ENCODE data around the gene SHC3. TPM values are rescaled to one million over a fixed set of nuclear protein-coding genes. Genes with fewer than 3 reads are reported as not detected.

The SHC3 gene
- polyA plus RNA-seq, 1 donor from 2014 or later: 22.9 TPM

DNA sequence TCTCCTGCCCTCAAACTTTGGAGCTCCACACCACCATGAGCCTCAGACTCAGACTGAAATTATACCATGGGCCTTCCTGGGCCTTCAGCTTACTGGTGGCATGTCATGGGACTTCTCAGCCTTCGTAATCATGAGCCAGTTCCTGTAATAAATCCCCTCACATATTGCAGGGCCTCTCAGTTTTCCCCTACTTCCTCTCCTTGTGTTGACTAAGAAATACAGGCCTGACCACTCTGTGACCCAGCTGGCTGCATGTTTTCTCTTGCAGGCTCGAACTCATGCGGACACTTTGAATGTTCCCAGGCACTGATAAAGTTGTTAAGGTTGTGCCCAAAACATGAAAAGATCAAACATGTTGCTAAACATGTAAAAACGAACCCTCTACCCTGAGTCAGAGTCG lies 26.2 kb upstream of the SHC3 start:
- H3K27ac ChIP-seq (ENCODE audit: low read length): peak overlapping the region; percentile 62
- H3K79me2 ChIP-seq (replicated peaks; ENCODE audit: insufficient read depth, low read length): no peaks in the 10 kb centered on the region
- no peaks in the 10 kb centered on the region for H3K36me3 ChIP-seq (ENCODE audit: insufficient read depth, low read length)
- TF ChIP-seq POLR2AphosphoS5 (IDR thresholded peaks at IDR 0.05) (no peak), RAD21 (conservative IDR thresholded peaks at IDR 0.05) (no peak), EP300 (conservative IDR thresholded peaks at IDR 0.05; ENCODE audit: poor library complexity, severe bottlenecking) (no peak), MXI1 (conservative IDR thresholded peaks at IDR 0.05; ENCODE audit: poor library complexity, severe bottlenecking) (no peak), TAF1 (IDR thresholded peaks at IDR 0.05; ENCODE audit: low read depth) (no peak), EZH2 (IDR thresholded peaks at IDR 0.05; ENCODE audit: borderline replicate concordance, insufficient read depth, low read length, poor library complexity, severe bottlenecking) (no peak), REST (IDR thresholded peaks at IDR 0.05; ENCODE audit: borderline replicate concordance) (no peak)
- H3K9me3 ChIP-seq (ENCODE audit: low read length): no peaks in the 10 kb centered on the region
- H4K20me1 ChIP-seq (ENCODE audit: insufficient read depth): no peaks in the 10 kb centered on the region
- no peaks in the 10 kb centered on the region for H3F3A ChIP-seq (ENCODE audit: insufficient read depth, low read length, poor library complexity, severe bottlenecking)
- H2AFZ ChIP-seq (ENCODE audit: low read depth, low read length): no peak overlapping the region
- no peaks in the 10 kb centered on the region for H3K9me2 ChIP-seq (ENCODE audit: insufficient read depth, low read length)
- H3K9ac ChIP-seq (ENCODE audit: low read length): no peak overlapping the region
- H3K4me3 ChIP-seq (ENCODE audit: low read length): no peak overlapping the region
- no peak overlapping the region for H3K4me2 ChIP-seq (ENCODE audit: low read length)
- H3K27me3 ChIP-seq (ENCODE audit: insufficient read depth, low read depth, low read length): no peaks in the 10 kb centered on the region

DNA sequence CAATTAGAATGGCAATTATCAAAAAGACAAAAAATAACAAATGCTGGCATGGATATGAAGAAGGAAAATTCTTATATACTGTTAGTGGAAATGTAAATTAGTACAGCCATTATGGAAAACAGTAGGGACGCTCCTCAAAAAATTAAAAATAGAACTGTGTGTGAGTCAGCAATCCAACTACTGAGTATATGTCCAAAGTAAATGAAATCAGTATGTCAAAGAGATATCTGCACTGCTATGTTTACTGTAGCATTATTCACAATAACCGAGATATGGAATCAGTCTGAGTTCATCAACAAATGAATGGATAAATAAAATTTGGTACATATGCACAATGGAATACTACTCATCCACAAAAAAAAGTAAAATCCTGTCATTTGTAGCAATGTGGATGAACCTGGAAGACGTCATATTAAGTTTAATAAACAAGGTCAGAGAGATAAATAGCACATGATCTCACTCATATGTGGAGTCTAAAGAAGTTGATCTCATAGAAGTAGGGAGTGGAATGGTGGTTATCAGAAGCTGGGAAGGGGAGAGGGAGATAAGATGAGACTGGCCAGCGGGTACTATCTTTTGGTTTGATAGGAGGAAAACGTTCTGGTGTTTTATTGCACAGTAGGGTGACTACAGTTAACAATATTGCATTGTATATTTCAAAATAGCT lies 16.6 kb upstream of the SHC3 start:
- H3K9ac ChIP-seq (ENCODE audit: low read length): no peak overlapping the region
- H3K27me3 ChIP-seq (ENCODE audit: insufficient read depth, low read depth, low read length): no peaks in the 10 kb centered on the region
- no peaks in the 10 kb centered on the region for H3K9me3 ChIP-seq (ENCODE audit: low read length)
- TF ChIP-seq MXI1 (conservative IDR thresholded peaks at IDR 0.05; ENCODE audit: poor library complexity, severe bottlenecking) (no peak), EP300 (conservative IDR thresholded peaks at IDR 0.05; ENCODE audit: poor library complexity, severe bottlenecking) (no peak), EZH2 (IDR thresholded peaks at IDR 0.05; ENCODE audit: borderline replicate concordance, insufficient read depth, low read length, poor library complexity, severe bottlenecking) (no peak), RAD21 (conservative IDR thresholded peaks at IDR 0.05) (no peak), REST (IDR thresholded peaks at IDR 0.05; ENCODE audit: borderline replicate concordance) (no peak), SMC3 (conservative IDR thresholded peaks at IDR 0.05; ENCODE audit: poor library complexity) (no peak), TAF1 (IDR thresholded peaks at IDR 0.05; ENCODE audit: low read depth) (no peak), POLR2AphosphoS5 (IDR thresholded peaks at IDR 0.05) (no peak)
- TF ChIP-seq, protein P1, sequence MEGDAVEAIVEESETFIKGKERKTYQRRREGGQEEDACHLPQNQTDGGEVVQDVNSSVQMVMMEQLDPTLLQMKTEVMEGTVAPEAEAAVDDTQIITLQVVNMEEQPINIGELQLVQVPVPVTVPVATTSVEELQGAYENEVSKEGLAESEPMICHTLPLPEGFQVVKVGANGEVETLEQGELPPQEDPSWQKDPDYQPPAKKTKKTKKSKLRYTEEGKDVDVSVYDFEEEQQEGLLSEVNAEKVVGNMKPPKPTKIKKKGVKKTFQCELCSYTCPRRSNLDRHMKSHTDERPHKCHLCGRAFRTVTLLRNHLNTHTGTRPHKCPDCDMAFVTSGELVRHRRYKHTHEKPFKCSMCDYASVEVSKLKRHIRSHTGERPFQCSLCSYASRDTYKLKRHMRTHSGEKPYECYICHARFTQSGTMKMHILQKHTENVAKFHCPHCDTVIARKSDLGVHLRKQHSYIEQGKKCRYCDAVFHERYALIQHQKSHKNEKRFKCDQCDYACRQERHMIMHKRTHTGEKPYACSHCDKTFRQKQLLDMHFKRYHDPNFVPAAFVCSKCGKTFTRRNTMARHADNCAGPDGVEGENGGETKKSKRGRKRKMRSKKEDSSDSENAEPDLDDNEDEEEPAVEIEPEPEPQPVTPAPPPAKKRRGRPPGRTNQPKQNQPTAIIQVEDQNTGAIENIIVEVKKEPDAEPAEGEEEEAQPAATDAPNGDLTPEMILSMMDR (IDR thresholded peaks at IDR 0.05; ENCODE audit: poor library complexity, severe bottlenecking): no peak
- no peaks in the 10 kb centered on the region for H4K20me1 ChIP-seq (ENCODE audit: insufficient read depth)
- H3K4me2 ChIP-seq (ENCODE audit: low read length): no peak overlapping the region
- no peak overlapping the region for H3K4me3 ChIP-seq (ENCODE audit: low read length)
- H3K36me3 ChIP-seq (ENCODE audit: insufficient read depth, low read length): no peaks in the 10 kb centered on the region
- H3F3A ChIP-seq (ENCODE audit: insufficient read depth, low read length, poor library complexity, severe bottlenecking): no peaks in the 10 kb centered on the region
- no peak overlapping the region for H2AFZ ChIP-seq (ENCODE audit: low read depth, low read length)
- no peak overlapping the region for H3K27ac ChIP-seq (ENCODE audit: low read length)
- H3K9me2 ChIP-seq (ENCODE audit: insufficient read depth, low read length): no peaks in the 10 kb centered on the region
- H3K79me2 ChIP-seq (replicated peaks; ENCODE audit: insufficient read depth, low read length): no peaks in the 10 kb centered on the region

Measured in neural cell (in vitro differentiated cells).